Gastrocnemius medialis (tissue), 4 donors: ENCODE data around the gene HTR3D.

Experiments
- CTCF ChIP-seq, 5 experiments: fragments of 450-650 bp in 3 of 5; fragments of 200-600 bp in 2 of 5; sonication (generic) in 2 of 5; IDR thresholded peaks in 4 of 5; conservative IDR thresholded peaks in 1 of 5; 1 replicate in 4 of 5; 2 replicates in 1 of 5; pipeline ENCODE4 v1.5.1; 2016 to 2019; ENCODE audit warnings: antibody characterized with exemption in 5 of 5, mild to moderate bottlenecking in 3 of 5, moderate library complexity in 3 of 5
- POLR2A ChIP-seq, 2 donors: fragments of 450-650 bp; IDR thresholded peaks; one replicate each; pipeline ENCODE4 v1.6.1; 2017; ENCODE audit warnings: antibody characterized with exemption in 2 of 2, mild to moderate bottlenecking in 2 of 2, moderate library complexity in 2 of 2

GRCh38 chr3:184017672-184018423 lies 13.7 kb upstream of the HTR3D start, which contains the start of gene ABCC5:
- TF ChIP-seq CTCF (IDR thresholded peaks at IDR 0.05 in 4 of 5, conservative IDR thresholded peaks at IDR 0.05 in 1 of 5): peak in 3 of 5 experiments; percentile 42 to 56 (median 52)
- TF ChIP-seq POLR2A (IDR thresholded peaks at IDR 0.05): peak; percentile 65 to 88
